Activated T-cell treated with anti-CD3 and anti-CD28 coated beads for 48 hours (primary cell): ENCODE results near the gene SPRY2.
"Not testable (repeated sequence)": the region's sequence is repeated elsewhere in the genome, so short reads cannot be mapped to it uniquely, and the experiment has no call there.

Source experiments
- DNase-seq: peaks from one replicate; pipeline ENCODE4 v3.0.0-alpha.2; 2020; ENCODE audit warnings: low read depth

SPRY2 gene, protein sequence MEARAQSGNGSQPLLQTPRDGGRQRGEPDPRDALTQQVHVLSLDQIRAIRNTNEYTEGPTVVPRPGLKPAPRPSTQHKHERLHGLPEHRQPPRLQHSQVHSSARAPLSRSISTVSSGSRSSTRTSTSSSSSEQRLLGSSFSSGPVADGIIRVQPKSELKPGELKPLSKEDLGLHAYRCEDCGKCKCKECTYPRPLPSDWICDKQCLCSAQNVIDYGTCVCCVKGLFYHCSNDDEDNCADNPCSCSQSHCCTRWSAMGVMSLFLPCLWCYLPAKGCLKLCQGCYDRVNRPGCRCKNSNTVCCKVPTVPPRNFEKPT

DNA sequence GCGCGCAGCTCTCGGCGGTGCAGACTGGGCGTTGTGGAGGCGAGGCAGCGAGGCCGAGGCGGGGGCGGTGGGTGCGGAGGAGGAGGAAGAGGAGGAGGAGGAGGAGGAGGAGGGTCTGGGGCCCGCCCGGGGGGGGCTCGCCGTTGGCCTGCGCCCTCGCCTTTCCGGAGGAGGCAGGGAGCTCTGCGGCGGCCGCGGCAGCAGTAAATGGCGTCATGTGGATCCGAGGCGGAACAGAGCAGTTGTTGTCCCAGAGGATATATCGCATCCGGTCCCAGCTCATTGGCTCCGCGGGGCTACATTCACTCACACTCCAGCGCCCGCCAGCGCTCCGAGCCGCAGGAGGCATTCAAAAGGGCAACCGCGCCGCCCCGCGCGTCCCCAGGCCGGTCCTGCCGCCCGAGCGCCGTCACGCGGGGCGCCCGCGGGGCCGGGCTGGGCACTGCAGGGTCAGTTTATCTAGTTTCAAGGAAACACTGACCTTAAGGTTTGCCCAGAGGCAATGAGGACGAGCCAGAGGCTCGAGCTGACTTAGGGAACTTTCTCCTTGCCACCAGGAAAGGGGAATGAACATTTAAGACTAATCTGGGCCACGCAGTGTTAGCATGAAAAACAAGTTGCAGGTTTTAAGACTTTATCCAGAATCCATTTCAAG, at the start of gene SPRY2:
Gene SPRY2 (minus strand): TSS at position 26 of the 655 bp plus-strand sequence. CDS start 3,421 bp downstream, outside the sequence.
- DNase-seq = peak; percentile 31

DNA sequence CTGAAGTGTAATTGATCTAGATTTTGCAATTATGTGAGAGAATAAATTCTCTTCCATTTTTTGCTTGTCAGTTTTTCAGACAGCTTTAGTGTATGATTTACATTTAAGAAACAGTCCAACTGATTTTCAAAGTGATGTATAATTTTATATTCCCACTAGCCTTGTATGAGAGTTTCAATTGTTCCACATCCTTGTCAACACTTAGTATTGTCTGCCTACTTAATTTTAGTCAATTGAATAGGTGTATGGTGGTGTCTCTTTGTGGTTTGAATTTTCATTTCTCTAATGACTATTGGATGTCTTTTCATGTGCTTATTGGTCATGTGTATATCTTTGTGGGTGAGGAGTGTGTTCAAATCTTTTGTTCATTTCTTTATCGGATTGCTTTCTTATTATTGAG, 49.4 kb upstream of the SPRY2 start:
- DNase-seq = no peak

DNA sequence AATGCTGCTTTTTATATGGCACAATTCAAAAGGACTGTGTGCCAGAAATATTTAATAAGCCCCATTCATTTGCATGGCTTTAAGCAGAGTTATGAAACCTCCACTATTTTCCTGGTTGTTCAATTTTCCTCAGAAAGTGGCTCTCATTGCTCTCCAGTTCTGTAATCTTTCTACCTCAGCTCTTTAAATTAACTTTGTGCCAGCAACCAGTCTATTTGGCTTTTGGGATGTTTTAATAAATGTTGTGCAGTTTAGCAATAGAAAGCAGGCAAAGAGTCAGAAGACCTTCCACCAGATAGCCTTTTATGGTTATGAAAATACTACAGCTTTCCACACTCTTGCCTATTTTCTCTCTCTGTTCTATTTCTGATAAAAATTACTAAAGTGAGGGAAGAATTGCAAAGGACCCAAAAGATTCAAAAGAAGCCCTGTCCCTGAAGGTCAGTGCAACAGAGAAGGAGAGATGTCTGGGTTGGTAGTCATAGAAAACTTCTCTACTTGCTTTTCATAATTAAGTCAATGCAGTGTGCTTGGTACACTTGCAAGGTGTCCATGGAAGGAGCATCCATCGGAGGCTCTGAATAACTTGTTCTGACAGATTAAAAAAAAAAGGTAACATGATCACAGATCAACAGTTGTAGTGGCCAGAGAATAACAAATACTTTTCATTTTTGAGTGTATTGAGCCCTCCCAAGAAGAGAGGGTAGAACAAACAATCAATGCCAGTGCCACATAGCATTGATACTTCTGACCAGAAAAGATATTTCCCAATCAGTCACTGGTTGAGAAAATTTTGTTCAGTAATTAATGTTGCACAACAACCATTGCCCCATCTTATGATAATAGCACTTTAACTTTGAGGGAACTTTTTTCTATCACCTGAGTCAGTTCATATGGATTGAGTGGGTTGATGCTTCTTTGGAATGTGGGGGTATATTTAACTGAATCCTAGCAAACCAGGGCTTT, 48.4 kb upstream of the SPRY2 start:
- DNase-seq = no peak

DNA sequence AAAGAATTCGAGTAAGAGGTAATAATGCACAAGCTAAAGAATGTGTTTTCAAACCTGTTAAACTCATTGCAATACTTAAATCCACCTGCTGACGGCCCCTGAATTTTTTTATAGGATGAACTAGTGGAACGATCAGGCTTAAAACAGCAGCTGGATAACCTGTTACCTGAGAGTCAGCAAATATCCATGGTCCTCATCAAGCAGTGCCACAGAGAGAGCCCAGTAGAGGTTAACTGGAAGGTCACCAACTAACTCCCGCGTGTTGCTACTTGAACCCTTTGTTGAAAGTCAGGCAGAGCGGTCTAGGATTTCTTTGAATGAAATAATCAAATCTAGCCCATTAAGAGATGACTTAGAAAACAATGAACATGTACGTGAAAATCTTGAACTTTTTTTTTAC, 47.6 kb upstream of the SPRY2 start:
- DNase-seq = no peak

DNA sequence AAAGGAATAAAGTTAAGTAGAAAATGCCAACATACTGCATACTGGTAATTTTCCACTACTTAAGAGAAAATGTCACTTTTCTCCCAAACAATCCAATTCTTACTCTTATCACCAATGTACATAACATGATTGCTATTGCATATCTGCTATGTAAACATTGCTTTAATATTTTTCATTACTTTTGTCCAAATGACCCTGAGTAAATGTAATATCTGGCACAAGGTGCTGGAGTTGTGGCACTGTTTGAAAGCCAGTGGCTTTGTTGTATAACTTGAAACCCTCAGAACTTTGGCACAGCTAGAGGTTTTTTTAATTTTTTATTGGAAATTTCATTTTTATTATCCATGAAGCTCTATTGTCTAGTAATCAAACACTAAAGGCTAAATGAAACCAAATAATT, 45.7 kb upstream of the SPRY2 start:
- no peak for DNase-seq

DNA sequence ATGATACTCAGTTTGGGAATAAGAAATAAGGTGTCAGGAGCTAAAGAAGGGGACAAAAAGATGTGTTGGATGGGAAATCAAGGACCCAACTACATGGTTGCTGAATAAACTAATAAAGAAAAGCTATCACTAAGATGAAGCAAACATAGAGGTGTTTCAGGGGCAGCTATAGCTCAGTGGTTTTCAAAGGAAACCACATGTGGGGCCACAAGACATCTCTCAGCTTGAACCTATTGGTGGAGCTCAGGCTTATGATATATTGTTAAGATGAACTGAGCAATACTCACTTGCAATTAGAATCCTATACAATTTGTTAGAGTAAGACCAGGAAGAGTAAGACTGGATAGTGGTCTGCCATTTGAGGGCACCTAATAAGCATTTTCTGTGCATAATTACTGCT, 45.1 kb upstream of the SPRY2 start:
- DNase-seq = no peak

DNA sequence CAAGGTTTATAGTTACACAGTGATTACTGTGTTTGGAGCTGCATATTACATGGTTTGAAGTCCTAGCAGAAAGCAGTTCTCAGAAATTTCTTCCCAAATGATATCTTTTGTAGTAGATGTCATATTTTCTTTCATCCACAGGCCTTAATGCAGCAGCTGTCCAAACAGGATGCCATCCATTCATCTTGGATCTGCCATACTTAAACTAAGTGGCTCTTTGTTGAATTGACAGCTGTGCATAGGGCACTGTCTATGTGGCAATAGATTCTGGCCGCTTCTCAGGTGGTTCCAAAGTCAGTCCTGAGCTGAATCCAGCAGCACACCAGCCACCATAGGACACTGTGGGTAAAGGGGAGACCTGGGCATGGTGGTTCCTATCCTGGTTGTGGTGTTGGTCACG, 41.6 kb upstream of the SPRY2 start:
- no peak for DNase-seq

DNA sequence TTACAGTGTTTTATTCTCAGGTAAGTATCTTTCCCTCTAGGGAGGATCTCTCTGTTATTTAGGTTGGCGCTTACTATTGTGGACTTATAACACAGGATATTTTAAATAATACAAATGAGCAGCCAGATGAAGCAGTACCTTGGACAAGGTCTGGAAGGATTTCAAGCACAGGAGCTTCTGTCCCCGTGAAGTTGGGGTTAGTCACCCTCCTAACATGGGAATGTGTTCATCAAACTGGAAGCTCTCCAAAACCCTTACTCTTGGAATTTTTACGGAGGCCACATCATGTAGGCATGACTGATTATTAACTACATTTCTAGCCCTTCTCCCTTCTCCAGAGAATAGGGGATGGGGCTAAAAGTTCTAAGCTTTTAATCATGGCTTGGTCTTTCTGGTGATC, 38.3 kb upstream of the SPRY2 start:
- no peak for DNase-seq

DNA sequence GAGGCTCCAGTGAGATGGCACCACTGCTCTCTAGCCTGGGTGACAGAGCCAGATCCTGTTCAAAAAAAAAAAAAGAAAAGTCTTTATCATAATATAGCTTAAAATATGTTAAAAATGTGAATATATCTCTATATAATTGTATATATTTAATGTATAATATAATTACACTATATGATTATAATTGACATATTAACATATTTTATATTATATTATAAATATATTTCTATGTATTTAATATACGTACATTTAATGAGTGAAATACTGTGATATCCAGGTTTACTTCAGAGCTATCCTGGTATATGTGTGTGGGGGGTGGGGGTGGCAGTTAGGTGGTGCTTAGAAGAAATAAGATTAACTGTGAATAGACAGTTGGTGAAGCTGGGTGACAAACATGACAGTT, 35.6 kb upstream of the SPRY2 start:
- DNase-seq = no peak

DNA sequence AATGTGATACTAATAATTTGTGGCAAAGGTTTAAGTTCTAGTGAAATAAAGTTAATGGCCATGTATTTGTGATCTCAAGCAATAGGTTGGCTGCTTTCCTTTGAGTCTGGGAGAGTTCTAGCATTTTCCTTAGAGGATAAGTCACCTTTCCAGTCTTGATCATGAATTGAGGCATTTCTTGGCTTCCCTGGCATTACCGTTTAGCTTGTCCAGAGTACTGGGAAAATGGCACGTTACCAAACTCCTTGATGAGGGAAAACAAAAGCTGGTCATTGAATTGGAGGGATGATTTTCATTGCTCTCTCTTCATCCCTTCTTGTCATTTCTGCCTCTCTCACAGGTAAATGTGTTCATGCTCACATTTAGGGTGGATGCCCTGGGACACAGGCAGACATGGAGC, 34.0 kb upstream of the SPRY2 start:
- DNase-seq = no peak

DNA sequence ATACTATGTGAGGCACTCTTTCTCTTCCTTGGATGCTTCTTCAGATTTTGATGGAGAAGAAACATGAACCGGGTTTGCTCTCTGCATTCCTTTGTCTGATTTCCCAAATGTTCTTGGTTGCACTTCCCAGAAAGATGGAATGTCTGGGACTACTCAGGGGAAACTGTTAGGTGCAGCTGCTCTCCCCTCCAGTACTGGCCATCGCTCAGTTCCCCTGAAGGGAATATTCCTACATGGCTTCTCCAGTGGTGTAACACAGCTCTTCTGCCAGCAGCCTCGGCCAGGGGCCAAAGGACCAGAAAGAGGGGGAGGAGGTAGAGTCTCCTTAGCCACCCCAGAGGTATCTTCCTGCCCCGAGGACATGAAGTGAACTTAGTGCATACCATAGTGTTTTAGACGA, 33.5 kb upstream of the SPRY2 start:
- DNase-seq = no peak

DNA sequence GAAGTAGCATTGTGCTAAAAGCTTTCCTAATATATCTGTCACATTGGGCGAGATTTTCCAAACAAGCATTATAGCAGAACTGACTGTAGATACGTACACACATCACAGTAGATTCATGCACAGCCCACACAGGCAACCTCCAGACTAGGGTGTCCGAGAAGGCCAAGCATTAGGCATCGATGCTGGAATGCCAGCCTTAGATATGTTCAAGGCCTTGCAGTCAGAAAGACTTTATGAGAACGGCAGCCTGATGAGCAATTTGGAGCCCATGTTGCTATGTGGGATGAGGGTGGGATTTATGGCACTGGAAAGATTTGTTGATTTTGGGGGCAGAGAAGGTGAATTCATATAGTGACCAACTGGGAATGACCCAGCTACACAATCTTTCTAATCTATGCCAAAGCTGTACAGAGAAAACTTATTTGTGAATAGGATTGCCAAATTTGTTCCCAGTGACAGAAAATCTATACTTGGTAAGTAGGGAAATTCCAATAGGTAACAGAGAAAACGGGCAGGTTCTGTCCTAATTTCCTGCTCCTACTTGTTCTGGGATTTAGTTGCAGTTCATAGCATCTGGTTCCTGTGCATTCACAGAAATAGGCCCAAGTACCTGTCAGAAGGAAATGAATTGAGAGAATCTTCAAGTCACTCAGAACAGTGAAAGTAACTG, 31.0 kb upstream of the SPRY2 start:
- DNase-seq = no peak

DNA sequence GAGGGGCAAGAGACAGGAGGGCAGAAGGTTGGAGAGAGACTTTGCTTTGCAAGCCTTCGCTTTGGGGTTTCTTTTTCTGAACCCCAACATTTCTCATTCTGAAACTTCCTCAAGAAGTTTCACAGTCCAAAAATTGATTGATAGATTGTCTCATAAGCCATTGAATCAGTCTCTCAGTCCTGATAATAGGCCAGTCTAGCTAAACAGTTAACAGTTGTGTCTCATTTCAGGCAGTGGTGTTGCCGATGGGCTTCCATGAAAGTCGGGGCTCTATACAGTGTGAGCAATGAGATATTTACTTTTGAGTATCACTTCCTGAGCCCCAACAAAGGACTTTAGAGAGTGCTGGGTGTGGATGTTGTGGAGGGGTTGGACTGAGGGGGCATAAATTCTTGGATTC, 26.5 kb upstream of the SPRY2 start:
- DNase-seq = no peak

DNA sequence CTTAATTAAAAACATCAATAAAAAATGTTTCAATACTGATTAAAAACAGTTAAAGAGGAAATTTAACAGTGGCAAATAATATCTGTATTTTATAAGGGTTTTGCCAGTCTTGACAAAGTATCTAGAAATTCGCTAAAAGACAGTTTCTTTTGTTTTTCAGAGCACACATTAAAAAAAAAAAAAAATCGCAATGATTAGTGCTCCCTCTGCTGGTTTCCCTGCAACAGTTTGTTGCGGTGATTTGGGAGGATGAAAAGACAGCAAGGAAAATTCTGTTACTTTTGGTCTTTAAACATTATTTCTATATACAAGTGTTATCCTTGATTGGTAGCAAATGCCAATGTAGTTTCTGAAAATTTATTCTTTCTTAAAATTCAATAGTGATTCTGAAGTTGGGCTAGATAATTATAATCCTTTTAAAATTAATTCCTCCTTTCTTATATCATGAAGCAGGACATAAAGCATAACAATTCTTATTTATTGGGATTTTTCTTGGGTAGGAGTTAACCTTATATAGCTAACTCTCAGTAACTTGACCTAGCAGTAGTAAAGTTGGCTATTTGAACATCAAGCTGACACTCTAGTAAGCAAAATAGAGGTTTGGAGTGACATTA, 23.1 kb upstream of the SPRY2 start:
- DNase-seq = no peak

DNA sequence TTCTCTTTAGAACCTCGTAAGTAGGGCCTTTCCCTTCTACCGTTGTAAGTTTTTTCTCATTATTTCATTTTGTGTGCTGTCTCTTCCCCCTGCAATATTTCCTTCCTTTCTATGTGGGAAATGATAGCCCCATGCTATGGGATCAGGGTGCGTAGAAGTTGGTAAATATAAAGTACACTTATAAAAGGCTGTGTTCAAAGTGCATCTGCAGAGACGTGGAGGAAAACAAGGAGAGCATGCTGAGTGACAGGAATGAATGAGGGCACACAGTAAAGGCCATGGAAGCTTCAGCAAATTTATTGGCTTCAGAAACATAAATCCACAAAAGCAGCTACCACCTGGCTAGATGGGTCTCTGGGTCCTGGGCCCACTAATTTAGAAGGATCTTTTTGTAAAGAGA, 21.6 kb upstream of the SPRY2 start:
- DNase-seq = no peak

DNA sequence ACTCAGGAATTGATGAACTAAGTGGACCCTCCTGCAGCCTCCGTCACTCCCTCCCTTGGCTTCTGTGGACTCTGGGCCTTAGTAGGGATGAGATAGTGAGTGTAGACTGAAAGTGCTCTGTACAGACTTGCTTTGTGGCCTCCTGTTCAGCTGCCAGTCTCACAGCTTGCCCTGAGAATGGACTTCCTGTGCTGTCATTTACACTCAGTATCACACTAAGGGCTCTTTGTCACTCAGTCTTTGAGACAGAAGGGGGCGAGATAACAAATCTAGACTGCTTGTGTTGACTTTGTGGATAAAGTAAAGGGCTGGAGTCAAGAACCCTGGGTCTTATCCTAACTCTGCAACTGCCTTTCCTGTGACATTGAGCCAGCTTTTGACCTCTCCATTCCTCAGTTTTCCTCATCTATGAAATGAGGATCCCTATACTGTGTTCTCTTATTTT, 21.0 kb upstream of the SPRY2 start:
- no peak for DNase-seq

DNA sequence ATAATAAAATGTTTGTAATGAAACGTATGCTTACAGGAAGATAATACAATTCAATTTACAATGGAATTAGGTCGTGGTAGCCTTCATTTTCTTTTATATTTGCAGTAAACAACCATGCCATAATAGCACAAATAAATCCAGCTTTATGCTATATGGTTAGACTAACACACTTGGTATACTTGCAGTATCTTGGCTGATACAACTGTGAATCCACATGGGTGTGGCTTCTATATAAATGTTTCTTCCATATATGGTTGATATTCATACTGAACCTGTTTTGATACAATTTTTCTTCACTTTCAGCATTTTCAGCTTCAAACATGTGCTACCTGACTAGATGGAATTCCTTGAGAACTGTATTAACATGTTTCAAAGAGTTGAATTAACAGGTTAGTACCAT, 20.4 kb upstream of the SPRY2 start:
- DNase-seq = no peak

DNA sequence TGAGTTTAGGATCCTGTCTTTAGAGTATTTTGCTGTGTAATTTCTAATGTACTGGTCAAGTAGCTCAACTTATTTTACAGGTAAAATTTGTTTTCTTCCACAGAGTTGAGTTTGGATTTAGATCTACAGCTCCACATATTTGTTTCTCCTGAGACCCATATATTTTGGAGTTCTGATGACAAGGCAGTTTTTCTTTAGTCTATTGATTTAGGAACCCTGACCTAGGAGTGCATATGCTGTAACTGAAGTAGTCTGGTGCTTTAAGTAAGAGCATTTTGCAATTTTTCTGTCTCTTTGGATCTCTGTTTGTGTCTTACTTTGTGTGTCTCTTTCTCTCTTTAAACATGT, 19.5 kb upstream of the SPRY2 start:
- DNase-seq = no peak

DNA sequence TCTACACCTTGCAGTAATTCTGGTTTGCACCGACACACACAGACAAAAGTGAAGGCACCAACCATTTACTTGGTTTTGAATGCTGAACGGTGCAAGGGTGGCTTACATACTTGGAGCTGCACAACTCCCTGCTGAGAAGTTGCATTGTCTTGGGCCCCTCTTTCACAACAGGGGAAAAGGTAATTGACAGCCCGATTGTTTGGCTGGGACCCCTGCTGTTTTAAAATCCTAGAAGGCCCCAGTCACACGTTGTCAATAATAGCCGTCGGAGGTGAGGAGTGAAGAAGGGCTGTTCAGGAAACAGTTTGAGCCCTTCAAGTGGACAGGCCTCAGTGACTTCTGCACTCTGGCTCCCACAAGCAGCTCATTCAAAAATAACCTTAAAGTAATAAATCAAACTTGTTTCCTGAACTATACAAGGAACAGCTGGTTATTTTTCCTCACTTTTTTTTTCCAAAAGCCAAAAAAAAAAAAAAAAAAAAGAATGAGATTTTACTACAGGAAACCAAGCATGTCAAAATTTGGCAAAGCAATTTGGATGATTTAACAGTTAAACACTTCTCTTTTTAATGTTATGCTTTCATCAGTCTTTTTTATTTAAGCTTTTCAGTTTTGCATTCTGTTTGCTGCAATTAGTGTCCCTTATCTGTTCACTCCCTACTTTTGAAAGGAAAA, 19.0 kb upstream of the SPRY2 start:
- DNase-seq = no peak

DNA sequence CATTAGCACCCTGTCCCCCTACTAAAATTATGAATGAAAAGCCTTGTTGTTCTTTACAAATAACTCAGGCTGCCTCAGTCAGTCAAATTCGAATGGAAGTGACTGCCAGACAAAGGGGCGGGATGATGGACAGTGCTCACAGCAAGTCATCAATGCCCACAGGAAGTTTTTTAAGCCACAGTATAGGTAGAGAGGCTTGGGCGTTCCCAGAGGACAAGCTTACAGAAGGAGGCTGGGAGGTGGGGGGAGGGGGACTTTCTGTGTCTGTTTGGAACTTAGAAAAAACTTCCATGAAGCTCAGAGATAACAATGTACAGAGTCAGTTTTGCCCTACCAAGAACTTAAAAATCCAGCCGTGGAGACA, 18.5 kb upstream of the SPRY2 start:
- no peak for DNase-seq

DNA sequence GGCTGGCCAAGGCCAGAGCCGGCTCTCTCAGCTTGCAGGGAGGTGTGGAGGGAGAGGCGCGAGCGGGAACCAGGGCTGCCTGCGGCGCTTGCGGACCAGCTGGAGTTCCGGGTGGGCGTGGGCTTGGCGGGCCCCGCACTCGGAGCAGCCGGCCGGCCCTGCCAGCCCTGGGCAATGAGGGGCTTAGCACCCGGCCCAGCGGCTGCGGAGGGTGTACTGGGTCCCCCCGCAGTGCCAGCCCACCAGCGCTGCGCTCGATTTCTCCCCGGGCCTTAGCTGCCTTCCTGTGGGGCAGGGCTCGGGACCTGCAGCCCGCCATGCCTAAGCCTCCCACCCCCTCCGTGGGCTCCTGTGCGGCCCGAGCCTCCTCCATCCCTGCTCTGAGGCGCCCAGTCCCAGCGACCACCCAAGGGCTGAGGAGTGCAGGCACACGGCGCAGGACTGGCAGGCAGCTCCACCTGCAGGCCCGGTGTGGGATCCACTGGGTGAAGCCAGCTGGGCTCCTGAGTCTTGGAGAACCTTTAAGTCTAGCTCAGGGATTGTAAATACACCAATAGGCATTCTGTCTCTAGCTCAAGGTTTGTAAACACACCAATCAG, 14.7 kb upstream of the SPRY2 start:
- not testable (repeated sequence) for DNase-seq
